HUES64 (cell line): ENCODE results near the gene ATF7IP.

Experiments
- H3K27ac ChIP-seq: 2 replicates; pipeline ENCODE4 v1.7.0; 2013; ENCODE audit warnings: low read depth, low read length, inconsistent platforms
- H3K27me3 ChIP-seq: 2 replicates; pipeline ENCODE4 v1.6.1; 2013; ENCODE audit warnings: mild to moderate bottlenecking, low read length; ENCODE audit not compliant: insufficient read depth
- H3K36me3 ChIP-seq: 2 replicates; pipeline ENCODE4 v1.6.1; 2013; ENCODE audit warnings: mild to moderate bottlenecking, low read length; ENCODE audit not compliant: insufficient read depth
- H3K4me1 ChIP-seq: 2 replicates; pipeline ENCODE4 v1.6.1; 2013; ENCODE audit warnings: mild to moderate bottlenecking, low read length, moderate library complexity; ENCODE audit not compliant: insufficient read depth
- H3K4me3 ChIP-seq: 2 replicates; pipeline ENCODE4 v1.5.1; 2013; ENCODE audit warnings: mild to moderate bottlenecking, low read length, moderate library complexity
- H3K9ac ChIP-seq: 2 replicates; pipeline ENCODE4 v1.6.1; 2013; ENCODE audit warnings: mild to moderate bottlenecking, low read depth, low read length
- H3K9me3 ChIP-seq: 2 replicates; pipeline ENCODE4 v1.6.1; 2013; ENCODE audit warnings: low read depth, low read length; ENCODE audit not compliant: insufficient read depth
- WGBS: fragments of 150-250, 120-280 bp; methylation state at CpG from one replicate; pipeline ENCODE4 v1.1.7; 2013; ENCODE audit warnings: missing lambda C conversion rate; 5-methylcytosine and 5-hydroxymethylcytosine counted together

Gene ATF7IP

DNA sequence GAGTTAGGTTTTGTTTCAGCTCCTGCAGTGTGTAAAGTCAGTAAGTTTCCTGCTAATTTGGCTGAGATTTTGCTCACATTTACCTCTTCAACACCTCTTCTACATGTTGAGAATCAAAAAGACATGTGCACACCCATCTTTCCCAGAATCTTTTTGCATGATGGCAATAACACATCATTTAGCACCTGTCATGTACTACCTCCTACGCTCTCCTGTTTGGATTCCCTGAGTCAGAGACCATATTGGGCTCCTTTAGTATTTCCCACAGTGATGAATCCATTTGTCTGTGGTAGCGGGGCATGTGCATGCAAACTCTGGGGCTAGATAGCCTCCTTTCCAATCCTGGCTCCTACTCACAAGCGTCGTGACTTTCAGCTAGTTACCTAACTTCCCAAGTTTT, 182.1 kb downstream of the ATF7IP start:
- H3K4me1 ChIP-seq, result no peaks in the 10 kb centered on the region
- WGBS, result 95% methylated on average over 2 of the region's 4 CpGs
- no peak overlapping the region for H3K27ac ChIP-seq
- no peaks in the 10 kb centered on the region for H3K9me3 ChIP-seq
- no peaks in the 10 kb centered on the region for H3K27me3 ChIP-seq
- no peak overlapping the region for H3K9ac ChIP-seq
- no peaks in the 10 kb centered on the region for H3K36me3 ChIP-seq
- H3K4me3 ChIP-seq, result no peak overlapping the region

- H3K4me3 ChIP-seq, result no peak overlapping the region
- H3K9me3 ChIP-seq, result no peaks in the 10 kb centered on the region
- H3K9ac ChIP-seq, result no peak overlapping the region
- no peaks in the 10 kb centered on the region for H3K27me3 ChIP-seq
- no peaks in the 10 kb centered on the region for H3K4me1 ChIP-seq
- no peak overlapping the region for H3K27ac ChIP-seq
- no peaks in the 10 kb centered on the region for H3K36me3 ChIP-seq
- 95% methylated on average over 6 of the region's 6 CpGs for WGBS
Measured at GRCh38 chr12:14548609-14549008, 183.1 kb downstream of the ATF7IP start.
